T-helper 2 cell (primary cell): ENCODE results near the gene THUMPD2.
"Not testable (repeated sequence)": the region's sequence is repeated elsewhere in the genome, so short reads cannot be mapped to it uniquely, and the experiment has no call there.

ENCODE experiments used
- DNase-seq, 5 experiments: peaks; one replicate each; pipeline versions ENCODE4 v3.0.0 to v3.0.0-alpha.2; 2012 to 2022
- total RNA-seq, 2 donors: gene quantifications; one replicate each; lab custom pipeline; 2026; lab: John Stamatoyannopoulos, UW

The THUMPD2 gene, protein sequence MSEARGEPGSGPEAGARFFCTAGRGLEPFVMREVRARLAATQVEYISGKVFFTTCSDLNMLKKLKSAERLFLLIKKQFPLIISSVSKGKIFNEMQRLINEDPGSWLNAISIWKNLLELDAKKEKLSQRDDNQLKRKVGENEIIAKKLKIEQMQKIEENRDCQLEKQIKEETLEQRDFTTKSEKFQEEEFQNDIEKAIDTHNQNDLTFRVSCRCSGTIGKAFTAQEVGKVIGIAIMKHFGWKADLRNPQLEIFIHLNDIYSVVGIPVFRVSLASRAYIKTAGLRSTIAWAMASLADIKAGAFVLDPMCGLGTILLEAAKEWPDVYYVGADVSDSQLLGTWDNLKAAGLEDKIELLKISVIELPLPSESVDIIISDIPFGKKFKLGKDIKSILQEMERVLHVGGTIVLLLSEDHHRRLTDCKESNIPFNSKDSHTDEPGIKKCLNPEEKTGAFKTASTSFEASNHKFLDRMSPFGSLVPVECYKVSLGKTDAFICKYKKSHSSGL
- total RNA-seq, result 9.7 to 14.1 reads per million in 2 donors

- DNase-seq, result peak; percentile 13 to 92 (median 28)
Measured at GRCh38 chr2:39778775-39779340, at the start of gene THUMPD2. THUMPD2 (minus strand) TSS chr2:39779258; CDS start chr2:39779239, 19 bp downstream.

- DNase-seq, result no peak
Measured at GRCh38 chr2:39821871-39822270, 42.8 kb upstream of the THUMPD2 start.

DNA sequence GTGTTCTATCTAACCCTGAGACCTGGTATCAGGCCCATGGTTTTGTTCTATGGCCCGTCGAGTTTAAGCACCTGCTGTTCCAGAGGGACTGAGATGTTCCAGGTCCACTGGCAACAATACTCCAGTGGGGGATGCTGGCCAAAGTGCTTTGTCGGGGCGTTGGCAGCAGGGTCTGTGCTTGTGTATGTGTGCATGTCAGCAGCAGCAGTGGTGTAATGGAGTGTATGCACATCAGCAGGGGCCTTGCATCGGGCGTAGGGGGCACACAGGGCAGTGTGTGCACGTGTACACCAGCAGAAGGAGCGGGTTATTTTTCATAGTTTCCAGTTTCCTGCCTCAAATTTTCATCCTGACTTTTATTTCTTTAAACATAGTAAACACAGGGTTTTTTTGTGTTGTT lies 37.8 kb upstream of the THUMPD2 start:
- DNase-seq, result no peak

- DNase-seq, result no peak
Measured at GRCh38 chr2:39816428-39816827, 37.4 kb upstream of the THUMPD2 start.

- DNase-seq, result no peak
Measured at GRCh38 chr2:39805936-39806608, 27.0 kb upstream of the THUMPD2 start.

- no peak for DNase-seq
Measured at GRCh38 chr2:39803839-39804238, 24.8 kb upstream of the THUMPD2 start.

DNA sequence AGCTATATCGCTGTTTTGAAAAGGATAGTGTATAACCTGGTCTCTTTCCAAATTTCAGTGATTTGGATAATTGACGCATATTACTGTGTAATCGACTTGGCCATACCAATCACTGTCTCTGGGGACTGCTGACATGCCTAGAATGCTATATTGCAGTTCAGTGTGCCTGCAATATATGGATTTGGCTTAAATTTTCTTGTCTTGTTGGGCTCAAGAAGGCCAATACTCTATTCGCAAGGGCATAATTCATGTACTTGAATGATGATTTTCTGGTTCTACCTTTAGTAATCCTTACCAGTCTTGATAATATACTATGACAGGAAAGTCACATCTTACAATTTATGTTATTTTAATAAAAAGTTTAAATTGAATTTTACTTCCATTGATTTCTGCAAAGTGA lies 21.7 kb upstream of the THUMPD2 start:
- no peak for DNase-seq

DNA sequence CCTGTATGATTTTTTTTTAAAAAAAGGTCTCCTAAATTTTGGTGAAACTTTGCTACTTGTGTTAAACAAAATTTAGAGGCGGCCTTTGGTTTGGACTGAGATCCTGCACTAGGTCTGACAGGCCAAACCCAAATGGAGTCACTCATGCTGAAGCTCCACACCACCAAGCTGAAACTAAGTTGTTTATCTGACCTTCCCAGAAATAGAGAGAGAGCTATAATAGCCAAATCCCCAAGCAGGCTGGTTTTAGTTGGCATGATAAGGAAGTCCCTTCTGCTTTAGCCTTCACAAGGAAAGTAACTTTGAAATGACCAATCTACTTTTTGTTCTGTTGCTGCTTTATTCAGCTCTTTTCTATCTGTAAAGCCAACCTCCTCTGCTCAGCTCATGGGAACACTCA lies 17.1 kb upstream of the THUMPD2 start:
- no peak for DNase-seq

GRCh38 chr2:39790216-39790818 lies 11.3 kb upstream of the THUMPD2 start:
- DNase-seq, result not testable (repeated sequence)

DNA sequence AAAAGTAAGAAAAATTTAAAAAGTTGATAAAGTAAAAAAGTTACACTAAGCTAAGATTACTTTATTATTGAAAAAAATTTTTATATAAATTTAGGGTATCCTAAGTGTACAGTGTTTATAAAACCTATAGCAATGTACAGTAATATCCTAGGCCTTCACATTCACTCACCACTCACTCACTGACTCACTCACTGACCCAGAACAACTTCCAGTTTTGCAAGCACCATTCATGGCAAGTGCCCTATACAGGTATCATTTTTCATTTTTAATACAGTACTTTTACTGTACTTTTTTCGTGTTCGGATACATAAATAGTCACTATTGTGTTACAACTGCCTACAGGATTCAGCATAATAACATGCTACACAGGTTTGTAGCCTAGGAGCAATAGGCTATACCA lies 8.9 kb upstream of the THUMPD2 start:
- DNase-seq, result no peak

- no peak for DNase-seq
Measured at GRCh38 chr2:39786761-39787522, 7.9 kb upstream of the THUMPD2 start.

DNA sequence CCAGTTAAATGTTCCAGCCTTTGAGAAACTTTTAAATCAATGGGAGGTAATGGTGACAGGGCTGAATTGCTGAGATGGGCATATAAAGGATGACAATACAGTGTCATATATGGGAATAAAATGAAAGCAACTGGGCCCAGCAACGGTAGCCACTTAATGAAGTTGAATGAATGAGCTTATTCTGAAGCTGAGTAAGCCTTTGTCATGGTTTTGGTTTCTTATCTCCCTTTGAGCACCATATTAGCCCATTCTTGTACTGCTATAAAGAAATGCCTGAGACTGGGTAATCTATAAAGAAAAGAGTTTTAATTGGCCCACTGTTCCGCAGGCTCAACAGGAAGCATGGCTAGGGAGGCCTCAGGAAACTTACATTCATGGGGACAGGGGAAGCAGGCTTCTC lies 3.5 kb upstream of the THUMPD2 start:
- no peak for DNase-seq

GRCh38 chr2:39781697-39782096 lies 2.6 kb upstream of the THUMPD2 start:
- no peak for DNase-seq

- no peak for DNase-seq
Measured at GRCh38 chr2:39780825-39781600, 2.0 kb upstream of the THUMPD2 start.

DNA sequence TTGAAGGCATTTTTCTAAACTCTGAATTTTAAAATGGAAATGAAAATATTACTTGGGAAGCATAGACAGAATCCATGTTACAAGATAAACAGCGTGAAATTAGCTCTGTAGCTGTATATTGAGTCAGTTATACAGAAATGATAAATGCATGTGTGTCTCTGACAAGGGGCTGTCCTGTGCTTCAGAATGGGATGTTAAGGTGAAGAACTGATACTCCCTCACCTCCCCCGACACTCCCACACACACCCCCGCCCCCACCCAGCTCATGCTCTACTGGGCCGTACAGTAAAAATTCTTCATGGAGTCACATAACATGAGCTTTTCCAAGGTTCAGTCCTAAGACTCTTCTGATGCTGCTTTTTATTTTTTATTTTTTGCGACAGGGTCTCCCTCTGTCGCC lies 869 bp upstream of the THUMPD2 start:
- no peak for DNase-seq

DNA sequence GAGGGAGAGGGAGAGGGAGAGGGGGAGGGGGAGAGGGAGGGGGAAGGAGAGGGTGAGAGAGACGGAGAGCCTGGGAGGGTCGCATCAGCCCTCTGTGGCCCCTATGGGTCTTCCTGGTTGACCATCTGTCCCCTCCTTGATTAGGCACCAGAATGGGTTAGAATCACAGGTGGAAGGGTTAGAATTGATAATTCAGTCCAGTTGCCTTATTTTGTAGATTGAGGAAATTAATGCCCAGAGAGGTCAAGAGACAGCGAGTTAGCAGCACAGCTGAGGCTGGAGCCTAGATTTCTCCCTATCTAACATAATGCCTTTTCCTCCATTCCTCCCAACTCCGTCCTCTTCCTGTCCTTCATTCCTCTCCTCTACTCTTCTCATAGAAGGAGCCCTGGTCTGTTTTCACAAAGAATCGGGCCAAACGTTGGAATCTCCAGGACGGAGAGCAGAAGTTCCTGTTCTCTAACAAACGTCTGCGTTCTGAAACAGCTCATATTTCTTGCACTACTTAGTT lies 338 bp upstream of the THUMPD2 start:
- DNase-seq, result no peak

- no peak for DNase-seq
Measured at GRCh38 chr2:39778233-39778632, 825 bp downstream of the THUMPD2 start.

DNA sequence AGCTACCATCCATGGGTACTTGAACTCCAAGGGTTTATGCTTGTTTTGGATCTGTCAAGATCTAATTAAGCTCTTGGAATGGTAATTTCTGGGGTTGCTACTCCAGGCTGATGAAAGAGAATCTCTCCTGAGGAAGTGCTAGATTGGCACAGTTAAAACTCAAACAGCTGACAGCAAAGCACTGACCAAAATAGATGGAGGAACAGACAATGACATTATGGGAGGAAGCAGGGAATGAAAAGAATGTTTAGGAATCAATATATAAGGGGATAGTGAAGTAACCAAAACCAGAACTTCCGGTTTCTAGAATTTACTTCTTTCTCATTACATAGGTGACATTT lies 6.3 kb downstream of the THUMPD2 start:
- no peak for DNase-seq

- DNase-seq, result no peak
Measured at GRCh38 chr2:39772086-39772811, 6.8 kb downstream of the THUMPD2 start.

DNA sequence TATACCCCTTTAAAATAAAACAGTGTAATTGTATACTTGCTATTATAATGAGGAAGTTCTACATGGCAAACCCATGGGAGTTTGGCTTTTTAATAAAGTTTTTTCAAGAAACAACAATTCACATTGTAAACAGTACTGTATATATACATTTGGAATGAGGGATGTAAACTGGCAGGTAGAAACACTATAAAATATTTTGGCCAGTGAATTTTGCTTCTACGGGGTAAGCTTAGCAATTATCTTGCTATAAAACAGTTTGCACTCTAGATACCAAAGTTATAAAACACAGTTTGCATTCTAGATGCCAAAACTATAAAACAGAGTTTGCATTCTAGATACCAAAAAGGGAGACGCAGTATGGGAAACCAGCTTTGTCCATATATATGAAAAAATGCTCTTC lies 16.6 kb downstream of the THUMPD2 start:
- no peak for DNase-seq

DNA sequence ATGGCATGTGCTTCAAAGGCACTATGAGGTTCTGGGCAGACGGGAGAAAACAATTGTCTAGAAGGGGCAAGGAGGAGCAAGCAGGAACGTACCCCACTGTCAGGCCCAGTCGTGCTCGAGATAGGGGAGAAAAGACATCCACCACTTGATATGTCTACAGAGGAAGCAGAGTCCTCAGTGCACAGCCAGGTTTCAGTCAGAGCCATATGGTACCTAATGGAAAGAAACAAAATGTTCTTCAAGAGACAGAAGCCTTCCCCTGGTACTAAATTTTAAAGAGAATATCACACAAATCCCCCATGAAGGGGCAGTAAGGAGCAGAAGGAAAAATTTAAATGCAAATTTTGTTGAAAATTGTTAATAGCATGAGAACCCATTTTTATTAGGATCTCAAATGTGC lies 21.9 kb downstream of the THUMPD2 start:
- no peak for DNase-seq
